SK-N-SH (cell line): ENCODE measurements around the gene IFNA16. TPM values are rescaled to one million over a fixed set of nuclear protein-coding genes. Genes with fewer than 3 reads are reported as not detected.
"Not testable (repeated sequence)": the region's sequence is repeated elsewhere in the genome, so short reads cannot be mapped to it uniquely, and the experiment has no call there.

Experiments used
- CTCF ChIA-PET: fragments of 300-600, 350-600 bp; formaldehyde crosslinking; extraction: SDS; loops from one replicate; lab custom pipeline; 2021; lab: Yijun Ruan, JAX
- POLR2A ChIA-PET: fragments of 350-600 bp; sonication (Branson Sonifier 250); formaldehyde crosslinking; extraction: SDS; loops from one replicate; lab custom pipeline; 2020; ENCODE audit warnings: antibody characterized with exemption, inconsistent platforms; lab: Yijun Ruan, JAX
- DNase-seq: peaks from one replicate; pipeline ENCODE4 v3.0.0; 2012
- H2AFZ ChIP-seq: fragments of 200-600 bp; sonication (generic); 2 replicates; pipeline ENCODE4 v1.8.1; 2016; ENCODE audit warnings: antibody characterized with exemption, mild to moderate bottlenecking, low read depth
- H3F3A ChIP-seq: fragments of 200-600 bp; sonication (generic); replicated peaks from 2 replicates; pipeline ENCODE3; 2016; ENCODE audit warnings: antibody characterized with exemption, mild to moderate bottlenecking; ENCODE audit not compliant: insufficient read depth
- H3K27ac ChIP-seq, 2 experiments: fragments of 200-500 bp in 1 of 2; fragments of 200-600 bp in 1 of 2; sonication (Bioruptor generic) in 1 of 2; sonication (generic), shearing (Covaris generic) in 1 of 2; 2 replicates each; pipeline versions ENCODE4 v1.5.1 to v1.6.1; 2014 to 2016; ENCODE audit warnings: low read depth in 2 of 2, inconsistent platforms in 1 of 2, low read length in 1 of 2, mild to moderate bottlenecking in 1 of 2, mixed read lengths in 1 of 2
- H3K27me3 ChIP-seq: fragments of 200-600 bp; sonication (generic), shearing (Covaris generic); 2 replicates; pipeline ENCODE4 v1.6.1; 2016; ENCODE audit warnings: mixed run types; ENCODE audit not compliant: insufficient read depth
- H3K36me3 ChIP-seq, 2 experiments: fragments of 200-500 bp in 1 of 2; fragments of 200-600 bp in 1 of 2; sonication (Bioruptor generic) in 1 of 2; sonication (generic) in 1 of 2; replicated peaks in 1 of 2; 2 replicates each; pipeline versions ENCODE3 to v1.5.1; 2014 to 2016; ENCODE audit warnings: low read length in 1 of 2, mild to moderate bottlenecking in 1 of 2; ENCODE audit not compliant: insufficient read depth in 2 of 2, control insufficient read depth in 1 of 2
- H3K4me1 ChIP-seq, 2 experiments: fragments of 200-500 bp in 1 of 2; fragments of 200-600 bp in 1 of 2; sonication (Bioruptor generic) in 1 of 2; sonication (generic), shearing (Covaris generic) in 1 of 2; 2 replicates each; pipeline versions ENCODE4 v1.5.1 to v1.6.1; 2014 to 2016; ENCODE audit warnings: low read depth in 1 of 2, low read length in 1 of 2, mixed run types in 1 of 2; ENCODE audit not compliant: insufficient read depth in 2 of 2, control insufficient read depth in 1 of 2
- H3K4me2 ChIP-seq: fragments of 200-600 bp; sonication (generic), shearing (Covaris generic); 2 replicates; pipeline ENCODE4 v1.6.1; 2017; ENCODE audit warnings: mixed run types
- H3K4me3 ChIP-seq, 2 experiments: fragments of 200-500 bp in 1 of 2; fragments of 200-600 bp in 1 of 2; sonication (Bioruptor generic) in 1 of 2; sonication (generic), shearing (Covaris generic) in 1 of 2; 2 replicates each; pipeline versions ENCODE4 v1.5.1 to v1.8.1; 2014 to 2016; ENCODE audit warnings: low read depth in 2 of 2, inconsistent platforms in 1 of 2, low read length in 1 of 2, mild to moderate bottlenecking in 1 of 2, mixed read lengths in 1 of 2, moderate library complexity in 1 of 2
- H3K79me2 ChIP-seq: fragments of 200-600 bp; sonication (generic); 2 replicates; pipeline ENCODE4 v1.8.1; 2017; ENCODE audit warnings: mild to moderate bottlenecking; ENCODE audit not compliant: insufficient read depth
- H3K9ac ChIP-seq: fragments of 200-600 bp; sonication (generic); 2 replicates; pipeline ENCODE4 v1.6.1; 2017; ENCODE audit warnings: mixed run types
- H3K9me2 ChIP-seq: fragments of 200-600 bp; sonication (generic); 2 replicates; pipeline ENCODE4 v1.6.1; 2017; ENCODE audit warnings: mixed run types
- H3K9me3 ChIP-seq: fragments of 200-600 bp; sonication (generic); 2 replicates; pipeline ENCODE4 v1.6.1; 2017; ENCODE audit warnings: mixed run types, mild to moderate bottlenecking, moderate library complexity
- H4K20me1 ChIP-seq: fragments of 200-600 bp; sonication (generic); 2 replicates; pipeline ENCODE4 v1.6.1; 2017; ENCODE audit warnings: mild to moderate bottlenecking, mixed run types; ENCODE audit not compliant: insufficient read depth
- FOSL2 ChIP-seq: IDR thresholded peaks from 2 replicates; pipeline ENCODE4 v1.4.0; 2012; ENCODE audit warnings: low read depth, mild to moderate bottlenecking, moderate library complexity, borderline replicate concordance
- FOXJ3 ChIP-seq: sonication (generic); formaldehyde crosslinking; IDR thresholded peaks from 2 replicates; pipeline ENCODE4 v1.5.1; 2020; ENCODE audit warnings: mild to moderate bottlenecking, missing genetic modification reagents
- FOXM1 ChIP-seq: IDR thresholded peaks from 2 replicates; pipeline ENCODE4 v1.4.0; 2012; ENCODE audit warnings: low read depth, mild to moderate bottlenecking
- JUND ChIP-seq: IDR thresholded peaks from 2 replicates; pipeline ENCODE4 v1.4.0; 2012
- NFIC ChIP-seq: IDR thresholded peaks from 2 replicates; pipeline ENCODE4 v1.4.0; 2012; ENCODE audit warnings: borderline replicate concordance
- REST ChIP-seq: IDR thresholded peaks from 2 replicates; pipeline ENCODE4 v1.6.1; 2012; ENCODE audit warnings: mild to moderate bottlenecking, low read depth, low read length, moderate library complexity
- SIN3A ChIP-seq: IDR thresholded peaks from 2 replicates; pipeline ENCODE4 v1.6.1; 2012; ENCODE audit warnings: low read depth, mild to moderate bottlenecking, low read length, moderate library complexity, borderline replicate concordance
- SMC3 ChIP-seq: IDR thresholded peaks from 2 replicates; pipeline ENCODE4 v1.6.1; 2012; ENCODE audit warnings: low read depth, low read length, improper control_type of control experiment
- TCF12 ChIP-seq: IDR thresholded peaks from 2 replicates; pipeline ENCODE4 v1.4.0; 2012
- USF2 ChIP-seq: fragments of 150-350 bp; IDR thresholded peaks from 2 replicates; pipeline ENCODE4 v1.6.1; 2017; ENCODE audit warnings: antibody characterized with exemption, low read length, low read depth, borderline replicate concordance
- WGBS: methylation state at CpG from one replicate; pipeline ENCODE4 v1.1.6; 2017; ENCODE audit warnings: low lambda C conversion rate; 5-methylcytosine and 5-hydroxymethylcytosine counted together
- polyA plus RNA-seq, 3 experiments: library from polyadenylated mRNA; depleted of rRNA; stranded (reverse); fragments of >200 nt; gene quantifications; 2 replicates each; pipeline ENCODE4 v1.2.3, GENCODE V29; 2012

Gene IFNA16
- not detected in 2 replicates for polyA plus RNA-seq (2012; rRNA removed)
- not detected in 2 replicates for polyA plus RNA-seq (2012; cell fraction: cytosol; rRNA removed)
- polyA plus RNA-seq (2012; cell fraction: nucleus; rRNA removed) = not detected in 2 replicates

GRCh38 chr9:21217211-21217610 lies at the start of gene IFNA16:
IFNA16 (minus strand) TSS chr9:21217311; CDS start chr9:21217305, 6 bp downstream.
- H3K36me3 ChIP-seq, H3K4me3 ChIP-seq, H3K4me1 ChIP-seq, H3K27ac ChIP-seq, DNase-seq, H3K27me3 ChIP-seq, H2AFZ ChIP-seq, H3K9me3 ChIP-seq, H3K79me2 ChIP-seq, POLR2A ChIA-PET, H3K9ac ChIP-seq, H3F3A ChIP-seq, H3K9me2 ChIP-seq, H3K4me2 ChIP-seq, H4K20me1 ChIP-seq, CTCF ChIA-PET: not testable (repeated sequence)
- 0% methylated on average over 1 of the region's 1 CpG for WGBS

- Histone ChIP-seq H3K4me1 (no peaks in the 10 kb centered on the region), H3K4me3 (no peak overlapping the region), H3F3A (no peaks in the 10 kb centered on the region), H3K9ac (no peak overlapping the region), H3K36me3 (no peaks in the 10 kb centered on the region), H2AFZ (no peak overlapping the region), H4K20me1 (no peaks in the 10 kb centered on the region), H3K79me2 (no peaks in the 10 kb centered on the region), H3K27ac (no peak overlapping the region), H3K9me2 (no peaks in the 10 kb centered on the region), H3K4me2 (no peak overlapping the region), H3K27me3 (no peaks in the 10 kb centered on the region), H3K9me3 (no peaks in the 10 kb centered on the region)
- POLR2A ChIA-PET = no interaction called here
- TF ChIP-seq SMC3 (no peak), SIN3A (no peak), USF2 (no peak), JUND (no peak), FOXM1 (no peak), FOXJ3 (CRISPR knock-in tag) (no peak), REST (no peak), FOSL2 (no peak), TCF12 (no peak), NFIC (no peak)
- DNase-seq = no peak
- CTCF ChIA-PET = no interaction called here
- 0% methylated on average over 1 of the region's 1 CpG for WGBS
Measured at GRCh38 chr9:21265421-21266189, 48.5 kb upstream of the IFNA16 start.
